DND-41 (cell line): ENCODE data around the gene OTOR.

ENCODE experiments used
- ATAC-seq: fragments of 200-7000 bp; cut with Tn5 transposase; 3 replicates; pipeline ENCODE4 v1.9.1; 2021; ENCODE audit warnings: low read depth; ENCODE audit not compliant: insufficient read depth
- DNase-seq: peaks from one replicate; pipeline ENCODE4 v3.0.0-alpha.2; 2020
- H2AFZ ChIP-seq: 2 replicates; pipeline ENCODE4 v1.6.0; 2012; ENCODE audit warnings: low read depth, low read length
- H3K27ac ChIP-seq: 2 replicates; pipeline ENCODE4 v1.5.1; 2012; ENCODE audit warnings: low read length, inconsistent platforms
- H3K27me3 ChIP-seq: fragments of 200-600 bp; sonication (generic); 2 replicates; pipeline ENCODE4 v1.6.0; 2012; ENCODE audit warnings: low read length, mild to moderate bottlenecking, inconsistent platforms; ENCODE audit not compliant: insufficient read depth, poor library complexity
- H3K36me3 ChIP-seq: 2 replicates; pipeline ENCODE4 v1.5.1; 2012; ENCODE audit warnings: low read length, inconsistent platforms; ENCODE audit not compliant: insufficient read depth
- H3K4me1 ChIP-seq: 2 replicates; pipeline ENCODE4 v1.5.1; 2012; ENCODE audit warnings: mild to moderate bottlenecking, low read length; ENCODE audit not compliant: insufficient read depth
- H3K4me2 ChIP-seq: 2 replicates; pipeline ENCODE4 v1.6.0; 2012; ENCODE audit warnings: mild to moderate bottlenecking, moderate library complexity, low read length, inconsistent platforms; ENCODE audit not compliant: insufficient read depth
- H3K4me3 ChIP-seq, 2 experiments: fragments of 200-600 bp in 1 of 2; shearing (Covaris generic) in 1 of 2; 2 replicates each; pipeline ENCODE4 v1.5.1; 2012 to 2016; ENCODE audit warnings: inconsistent platforms in 2 of 2, low read length in 2 of 2, mild to moderate bottlenecking in 2 of 2, low read depth in 1 of 2, moderate library complexity in 1 of 2
- H3K79me2 ChIP-seq: 2 replicates; pipeline ENCODE4 v1.6.0; 2012; ENCODE audit warnings: low read length, inconsistent platforms; ENCODE audit not compliant: insufficient read depth
- H3K9ac ChIP-seq: 2 replicates; pipeline ENCODE4 v1.6.0; 2012; ENCODE audit warnings: low read depth, mild to moderate bottlenecking, inconsistent platforms, low read length, moderate library complexity
- H3K9me3 ChIP-seq: 2 replicates; pipeline ENCODE4 v1.5.1; 2012; ENCODE audit warnings: low read length, moderate library complexity, mild to moderate bottlenecking, inconsistent platforms; ENCODE audit not compliant: insufficient read depth, severe bottlenecking
- H4K20me1 ChIP-seq: 2 replicates; pipeline ENCODE4 v1.6.0; 2012; ENCODE audit warnings: low read length; ENCODE audit not compliant: insufficient read depth
- CTCF ChIP-seq: IDR thresholded peaks from 2 replicates; pipeline ENCODE4 v1.5.1; 2012; ENCODE audit warnings: borderline replicate concordance, low read length, moderate library complexity, mild to moderate bottlenecking; ENCODE audit not compliant: poor library complexity, severe bottlenecking; ENCODE audit errors: extremely low read depth
- EZH2 ChIP-seq: IDR thresholded peaks from 3 replicates; pipeline ENCODE4 v1.6.1; 2012; ENCODE audit warnings: borderline replicate concordance, low read depth, mild to moderate bottlenecking, moderate library complexity, low read length, inconsistent platforms; ENCODE audit not compliant: severe bottlenecking

OTOR gene

GRCh38 chr20:16711661-16712258 lies 36.4 kb upstream of the OTOR start:
- H3K9ac ChIP-seq = no peak overlapping the region
- no peaks in the 10 kb centered on the region for H3K79me2 ChIP-seq
- H3K36me3 ChIP-seq = no peaks in the 10 kb centered on the region
- H3K4me1 ChIP-seq = peaks cover 22% of the 10 kb centered on the region
- H2AFZ ChIP-seq = no peak overlapping the region
- no peak overlapping the region for H3K4me2 ChIP-seq
- DNase-seq = no peak
- H3K27ac ChIP-seq = no peak overlapping the region
- no peak overlapping the region for H3K4me3 ChIP-seq
- no peak for TF ChIP-seq CTCF
- TF ChIP-seq EZH2 = no peak
- no peaks in the 10 kb centered on the region for H4K20me1 ChIP-seq
- no peak for ATAC-seq
- peaks cover 25% of the 10 kb centered on the region for H3K27me3 ChIP-seq
- no peaks in the 10 kb centered on the region for H3K9me3 ChIP-seq

- Histone ChIP-seq H3K4me1 (peaks cover 22% of the 10 kb centered on the region), H3K4me3 (no peak overlapping the region), H3K9ac (no peak overlapping the region), H3K9me3 (no peaks in the 10 kb centered on the region), H3K36me3 (no peaks in the 10 kb centered on the region), H3K4me2 (no peak overlapping the region), H3K27me3 (peaks cover 25% of the 10 kb centered on the region), H4K20me1 (no peaks in the 10 kb centered on the region), H3K27ac (no peak overlapping the region), H3K79me2 (no peaks in the 10 kb centered on the region), H2AFZ (no peak overlapping the region)
- TF ChIP-seq EZH2 = no peak
- TF ChIP-seq CTCF = no peak
- no peak for ATAC-seq
- no peak for DNase-seq
Observed at GRCh38 chr20:16712511-16712947, 35.6 kb upstream of the OTOR start.

GRCh38 chr20:16713066-16713465 lies 35.1 kb upstream of the OTOR start:
- H2AFZ ChIP-seq = no peak overlapping the region
- ATAC-seq (no peak), DNase-seq (no peak)
- H3K36me3 ChIP-seq = no peaks in the 10 kb centered on the region
- no peak overlapping the region for H3K4me3 ChIP-seq
- no peaks in the 10 kb centered on the region for H3K9me3 ChIP-seq
- no peak overlapping the region for H3K4me2 ChIP-seq
- no peaks in the 10 kb centered on the region for H3K79me2 ChIP-seq
- peaks cover 25% of the 10 kb centered on the region for H3K27me3 ChIP-seq
- no peaks in the 10 kb centered on the region for H4K20me1 ChIP-seq
- no peak overlapping the region for H3K9ac ChIP-seq
- H3K27ac ChIP-seq = no peak overlapping the region
- TF ChIP-seq CTCF (no peak), EZH2 (no peak)
- peaks cover 17% of the 10 kb centered on the region for H3K4me1 ChIP-seq
